HG03175 (cell line): ENCODE measurements around the gene IZUMO1.
"Not testable (repeated sequence)": the region's sequence is repeated elsewhere in the genome, so short reads cannot be mapped to it uniquely, and the experiment has no call there.

Source experiments
- ATAC-seq: cut with Tn5 transposase; IDR thresholded peaks from one replicate; pipeline ENCODE4 v1.9.1; 2021; ENCODE audit warnings: mild to moderate bottlenecking, moderate library complexity; ENCODE audit not compliant: unreplicated experiment

The IZUMO1 gene

DNA sequence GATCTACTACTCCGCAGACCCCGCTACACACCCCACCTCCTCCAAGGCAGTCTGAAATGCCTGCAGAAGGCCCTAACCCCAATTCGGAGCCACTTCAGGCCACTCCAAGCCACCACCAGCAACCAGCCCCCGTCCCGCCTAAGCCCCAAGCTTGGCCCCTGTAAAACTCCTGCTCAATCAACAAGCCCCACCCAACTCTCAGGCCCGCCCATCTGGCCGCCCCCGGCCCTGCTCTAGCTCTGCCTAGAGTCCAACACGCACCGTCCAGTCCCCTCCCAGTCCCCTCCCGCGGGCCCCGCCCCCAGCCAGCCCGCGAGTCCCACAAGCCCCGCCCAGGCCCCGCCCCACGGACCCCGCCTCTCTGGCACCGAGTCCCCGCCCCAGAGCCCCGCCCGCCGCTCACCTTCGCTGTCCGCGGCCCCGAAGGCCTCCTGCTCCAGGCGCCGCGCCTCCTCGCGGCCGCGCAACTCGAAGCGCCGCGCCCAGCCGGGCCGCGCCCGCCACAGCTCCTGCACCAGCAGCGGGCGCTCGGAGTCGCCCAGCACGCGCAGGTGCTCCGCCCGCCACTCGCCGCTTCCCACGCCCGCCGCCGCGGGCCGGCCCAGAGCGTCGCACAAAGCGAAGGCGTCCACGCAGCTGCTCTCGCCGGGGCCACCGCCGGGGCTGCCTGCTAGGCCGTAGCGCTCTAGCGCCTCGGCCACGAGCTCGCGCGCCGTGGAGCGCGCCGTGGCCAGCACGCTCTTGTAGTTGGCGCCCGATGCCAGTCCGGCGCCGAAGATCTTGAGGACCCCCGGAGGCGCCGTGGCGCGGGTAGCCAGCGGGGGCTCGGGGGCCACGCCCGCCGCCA, 7.9 kb downstream of the IZUMO1 start:
- ATAC-seq: peak; percentile 82

DNA sequence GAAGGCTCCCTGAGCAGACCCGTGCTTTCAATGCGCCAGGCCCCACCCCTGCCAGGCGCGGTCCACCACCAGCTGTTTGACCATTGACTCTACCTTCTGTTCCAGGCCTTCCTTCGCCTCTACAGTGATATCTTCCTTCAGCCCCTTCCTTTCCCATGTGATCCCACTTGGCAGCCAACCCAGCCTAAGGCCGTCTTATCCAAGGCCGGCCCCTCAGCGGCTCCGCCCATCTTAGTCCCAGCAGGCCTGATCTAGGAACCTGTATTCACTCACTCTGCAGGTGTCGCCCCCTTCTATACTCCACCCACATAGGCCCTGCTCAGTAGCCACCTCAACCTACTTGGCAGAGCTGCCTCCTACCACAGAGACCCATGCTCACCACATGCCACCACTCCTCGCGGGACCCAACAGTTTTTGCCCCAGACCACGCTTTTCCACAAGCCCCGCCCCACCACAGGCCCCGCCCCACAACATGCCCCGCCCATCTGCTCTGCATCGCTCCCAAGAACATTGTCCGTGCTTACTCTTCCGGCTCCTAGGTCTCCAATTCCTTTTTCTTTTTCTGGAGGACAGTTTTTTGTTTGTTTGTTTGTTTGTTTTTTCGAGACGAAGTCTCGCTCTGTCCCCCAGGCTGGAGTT, 9.2 kb downstream of the IZUMO1 start:
- no peak for ATAC-seq

DNA sequence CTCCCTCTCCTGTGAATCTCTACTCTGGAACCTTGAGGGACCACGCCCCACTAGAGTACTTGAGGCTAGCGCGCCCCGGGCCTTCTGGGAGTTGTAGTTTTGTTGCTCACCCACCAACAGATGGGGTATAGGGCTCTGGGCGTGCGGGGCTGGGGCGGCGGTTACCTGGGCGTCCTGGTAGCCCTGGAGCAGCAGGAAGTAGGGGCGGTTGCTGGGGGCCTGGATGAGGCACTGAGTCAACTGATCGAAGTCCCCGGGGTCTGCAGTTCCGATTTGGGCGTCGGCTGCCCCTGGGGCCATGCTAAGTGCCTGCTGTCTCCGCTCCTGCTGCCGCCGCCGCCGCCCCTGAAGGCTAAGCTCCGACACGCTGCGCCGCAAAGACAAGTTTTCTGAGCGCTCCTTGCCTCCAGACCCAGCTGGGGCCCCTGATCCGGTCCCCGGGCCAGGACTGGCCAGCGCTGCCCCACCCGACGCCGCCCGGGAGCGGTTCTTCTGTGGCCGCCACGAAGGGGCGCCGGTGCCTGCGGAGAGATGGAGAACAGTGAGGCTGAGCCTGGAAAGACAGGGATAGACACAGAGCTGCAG, 11.6 kb downstream of the IZUMO1 start:
- no peak for ATAC-seq

DNA sequence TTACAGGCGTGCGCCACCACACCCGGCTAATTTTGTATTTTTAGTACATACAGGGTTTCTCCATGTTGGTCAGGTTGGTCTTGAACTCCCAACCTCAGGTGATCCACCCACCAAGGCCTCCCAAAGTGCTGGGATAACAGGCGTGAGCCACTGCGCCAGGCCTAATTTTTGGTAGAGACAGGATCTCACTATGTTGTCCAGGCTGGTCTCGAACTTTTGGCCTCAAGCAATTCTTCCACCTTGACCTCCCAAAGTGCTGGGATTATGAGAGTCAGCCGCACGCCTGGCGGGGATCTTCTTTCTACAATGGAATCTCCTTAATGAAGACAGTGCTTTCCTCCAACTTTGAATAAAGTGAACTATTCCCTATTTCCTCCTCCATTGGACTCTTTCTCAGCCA, 12.1 kb downstream of the IZUMO1 start:
- no peak for ATAC-seq

DNA sequence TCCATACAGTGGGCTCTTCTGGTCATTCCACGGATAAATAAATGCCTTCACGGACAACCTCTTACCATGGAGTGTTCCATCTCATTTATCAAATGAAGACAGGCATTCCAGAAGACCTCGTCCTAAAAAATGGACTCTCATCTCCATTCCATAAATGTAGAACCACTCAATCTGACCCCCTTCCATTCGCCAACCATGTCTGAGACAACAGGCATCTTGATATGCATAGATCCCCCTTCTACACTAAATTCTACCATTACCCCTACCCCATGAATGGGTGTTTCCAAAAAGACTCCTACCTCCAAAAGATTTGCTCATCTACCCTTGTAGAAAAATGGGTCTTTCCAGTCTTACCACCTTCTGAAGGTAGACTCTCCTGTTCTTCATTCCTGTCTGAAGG, 15.3 kb downstream of the IZUMO1 start:
- no peak for ATAC-seq

DNA sequence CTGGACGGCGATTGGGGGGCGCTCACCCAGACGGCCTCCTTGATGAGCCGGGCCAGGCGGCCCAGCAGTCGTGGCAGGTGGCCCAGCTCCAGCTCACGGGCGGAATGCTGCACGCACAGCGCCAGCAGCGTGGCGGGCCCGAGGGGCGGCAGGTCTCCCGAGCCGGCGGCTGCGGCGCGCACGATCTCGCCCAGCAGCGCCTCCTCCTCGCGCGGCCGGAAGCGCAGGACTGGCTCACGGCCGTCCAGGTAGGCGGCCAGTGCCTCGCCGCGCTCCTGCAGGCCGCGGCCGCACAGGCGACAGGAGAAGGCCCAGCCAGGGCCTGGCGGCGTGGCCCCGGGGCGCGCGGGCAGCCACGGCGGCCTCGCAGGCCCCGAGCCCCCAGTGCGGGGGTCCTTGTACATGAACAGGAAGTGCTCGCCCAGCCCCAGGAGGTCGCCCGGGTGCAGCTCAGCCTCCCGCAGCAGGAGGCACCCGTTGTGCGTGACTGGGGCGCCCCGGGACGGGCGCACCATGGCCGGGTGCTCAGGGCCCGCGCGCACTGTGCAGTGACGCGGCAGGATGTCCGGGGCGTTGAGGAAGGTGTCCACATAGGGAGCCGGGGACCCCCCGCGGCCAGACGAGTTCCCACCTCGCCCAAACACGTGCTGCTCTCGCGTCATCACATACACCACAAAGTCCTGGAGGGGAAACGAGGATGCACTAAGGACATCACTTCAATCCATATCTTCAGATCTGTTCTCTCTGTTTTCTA, 17.6 kb downstream of the IZUMO1 start:
- ATAC-seq: no peak

DNA sequence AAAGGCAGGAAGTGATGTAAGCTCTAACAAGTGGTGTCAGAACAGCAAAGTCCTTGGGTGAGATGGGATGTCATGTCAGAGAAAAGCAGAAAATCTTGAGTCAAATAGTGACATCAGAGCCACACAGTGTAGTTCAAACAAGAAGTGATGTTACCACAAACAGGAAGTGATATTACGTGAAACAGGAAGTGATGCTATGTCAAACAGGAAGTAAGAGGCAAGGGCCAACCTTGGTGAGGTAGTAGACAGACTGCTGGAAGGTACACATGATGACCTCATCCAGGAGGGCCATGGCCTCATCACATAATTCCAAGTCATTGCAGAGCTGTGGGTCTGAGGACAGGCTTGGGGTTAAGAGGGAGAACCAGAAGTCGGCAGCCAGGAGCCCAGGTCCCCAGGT, 20.2 kb downstream of the IZUMO1 start:
- ATAC-seq: no peak

DNA sequence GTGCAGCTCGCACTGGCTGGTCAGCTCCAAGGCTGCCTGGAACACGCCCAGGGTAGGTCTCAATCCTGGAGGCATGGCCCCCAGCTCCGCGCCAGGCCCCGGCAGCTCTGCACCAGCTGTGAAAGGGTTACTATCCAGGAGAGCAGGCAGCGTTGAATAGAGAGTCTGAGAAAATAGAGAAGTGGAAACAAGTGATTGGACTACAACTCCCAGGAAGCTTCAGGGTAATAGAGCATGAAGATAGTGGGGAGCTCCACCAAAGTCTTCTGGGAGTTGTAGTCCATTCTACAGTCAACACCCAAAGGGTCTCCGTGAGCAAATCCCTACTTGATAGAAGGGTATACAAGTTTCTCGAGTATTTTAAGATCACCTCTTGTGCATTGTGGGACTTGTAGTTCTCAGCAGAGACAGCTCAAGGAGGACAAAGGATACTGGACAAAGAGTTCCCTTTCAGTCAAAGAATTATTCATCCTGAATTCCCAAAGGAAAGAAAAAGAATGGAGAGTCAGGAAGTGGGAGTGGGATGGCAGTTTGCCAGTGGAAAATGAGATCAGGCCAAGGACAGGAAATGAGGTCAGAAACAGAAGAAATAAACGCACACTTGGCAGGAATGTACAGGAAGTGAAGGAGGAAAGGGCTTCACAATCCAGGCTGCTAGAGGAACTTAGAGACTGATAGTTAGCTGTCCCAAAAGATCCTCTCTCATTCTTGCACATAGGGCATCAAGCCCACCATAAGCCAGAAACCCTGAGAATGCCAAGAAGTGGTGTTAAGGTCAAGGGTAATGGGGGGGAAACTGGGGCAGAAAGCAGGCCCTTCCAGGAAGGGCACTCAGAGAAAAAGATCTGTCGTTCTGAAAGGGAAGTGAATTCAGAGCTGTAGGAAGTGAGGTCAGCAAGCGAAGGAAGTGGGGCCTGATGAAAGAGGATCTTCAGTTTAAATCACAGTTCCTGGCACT, 21.6 kb downstream of the IZUMO1 start:
- no peak for ATAC-seq

DNA sequence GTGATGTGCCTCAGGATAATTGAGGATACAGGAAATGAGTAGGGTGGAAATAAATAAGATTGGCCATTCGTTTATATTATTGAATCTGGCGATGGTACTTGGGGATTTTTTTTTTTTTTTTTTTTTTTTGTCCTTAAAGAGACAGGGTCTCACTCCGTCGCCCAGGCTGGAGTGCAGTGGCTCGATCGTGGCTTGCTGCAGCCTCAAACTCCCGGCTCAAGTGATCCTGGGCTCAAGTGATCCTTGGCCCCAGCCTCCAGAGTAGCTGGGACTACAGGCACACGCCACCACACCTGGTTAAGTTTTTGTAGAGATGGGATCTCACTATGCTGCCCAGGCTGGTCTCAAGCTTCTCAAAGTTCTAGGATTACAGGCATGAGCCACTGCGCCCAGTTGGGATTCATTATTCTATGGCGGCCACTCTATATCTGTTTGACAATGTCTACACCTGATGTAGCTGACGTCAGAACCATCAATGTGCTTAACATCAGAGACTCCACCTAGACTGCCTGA, 24.5 kb downstream of the IZUMO1 start:
- ATAC-seq: no peak

DNA sequence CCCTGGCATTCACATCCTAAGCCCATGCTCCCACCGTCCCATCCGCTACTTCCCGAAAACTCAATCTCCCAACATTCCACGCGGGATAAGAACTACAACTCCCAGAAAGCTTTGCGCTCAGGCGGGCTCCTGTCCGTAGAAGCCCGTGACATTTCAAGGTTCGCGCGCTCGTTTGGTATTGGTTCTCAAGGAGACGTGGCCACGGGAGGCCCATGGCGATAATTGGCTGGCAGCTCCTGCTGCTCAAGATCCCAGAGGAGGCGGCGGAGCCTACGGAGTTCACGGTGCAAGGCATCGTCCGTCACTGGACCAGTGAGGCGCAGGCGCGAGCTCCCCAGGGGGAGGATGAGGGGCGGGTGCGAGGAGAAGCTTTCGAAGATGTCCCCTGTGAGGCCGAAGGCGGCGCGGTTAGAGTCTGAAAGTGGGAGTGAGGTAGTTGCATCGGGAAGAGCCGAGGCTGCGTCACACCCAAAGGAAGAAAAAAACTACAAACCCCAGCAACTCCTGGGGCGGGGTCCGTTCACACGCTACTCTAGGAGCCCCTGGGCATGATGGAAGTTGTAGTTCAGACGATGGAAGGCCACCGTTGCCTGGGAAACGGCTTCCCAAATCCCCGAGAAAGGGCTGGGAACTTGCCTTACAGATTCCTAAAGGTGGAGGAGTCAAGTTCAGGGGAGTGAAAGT, 26.0 kb downstream of the IZUMO1 start:
- peak; percentile 78 for ATAC-seq

DNA sequence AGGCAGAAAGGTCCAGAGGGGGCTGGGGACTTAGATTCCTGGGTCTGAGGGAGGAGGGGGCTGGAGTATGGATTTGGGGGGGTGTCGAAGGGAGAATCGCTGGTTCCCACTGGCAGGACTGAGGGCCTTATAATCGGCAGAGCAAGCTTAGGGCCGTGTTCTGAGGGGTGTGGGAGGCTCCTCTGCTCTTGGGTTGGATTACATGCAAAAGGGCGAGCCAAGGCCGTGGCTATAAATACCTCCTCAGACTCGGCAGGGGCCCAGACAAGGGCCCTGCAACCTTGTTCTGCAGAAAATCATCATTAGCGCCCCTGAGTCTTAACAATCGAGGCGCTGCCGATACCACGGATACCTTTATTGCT, 26.5 kb downstream of the IZUMO1 start:
- no peak for ATAC-seq

DNA sequence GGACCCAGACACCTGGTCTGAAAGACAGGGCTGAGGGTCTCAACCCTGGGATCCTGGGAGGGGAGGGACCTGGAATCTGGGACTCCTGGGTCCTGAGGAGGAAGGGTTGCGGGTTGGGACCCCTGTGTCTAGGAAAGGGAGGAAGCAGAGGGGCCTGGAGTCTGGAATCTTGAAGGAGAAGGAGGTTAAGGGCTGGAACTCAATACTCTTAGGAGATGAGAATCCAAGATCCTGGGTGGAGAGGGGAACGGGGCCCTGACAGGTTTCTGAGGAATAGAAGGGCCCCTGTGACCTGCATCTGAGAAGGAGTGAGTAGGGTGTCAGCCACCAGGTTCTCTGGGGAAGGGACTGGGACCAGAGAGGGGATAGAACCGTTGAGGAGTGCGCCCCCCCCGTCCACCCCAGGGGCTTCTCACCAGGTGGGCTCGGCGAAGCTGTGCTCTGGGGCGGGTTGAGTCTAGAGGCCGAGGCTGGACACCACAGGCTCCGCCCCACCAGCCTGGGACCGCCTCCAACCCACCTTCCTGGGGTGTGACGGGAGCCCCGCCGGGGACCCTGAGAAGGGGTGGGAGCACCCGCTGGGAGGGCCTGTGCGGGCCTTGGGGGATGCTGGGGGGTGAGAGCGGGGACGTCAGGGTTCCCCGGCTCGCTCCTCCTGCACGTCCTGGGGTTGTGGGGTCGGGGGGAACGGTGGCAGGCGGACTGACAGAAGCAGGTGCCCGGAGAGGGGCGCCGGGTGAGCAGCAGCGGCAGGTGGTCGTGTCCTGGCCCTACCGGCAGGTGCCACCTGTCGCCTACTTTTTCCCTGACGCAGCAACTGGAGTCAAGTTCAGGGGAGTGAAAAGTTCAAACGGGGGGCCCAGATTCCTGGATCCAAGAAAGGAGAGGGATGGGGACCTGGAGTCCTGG, 27.2 kb downstream of the IZUMO1 start, which contains the start of gene MAMSTR:
MAMSTR (minus strand) TSS at position 463 of the 909 bp plus-strand sequence. CDS start 694 bp downstream, outside the sequence.
- no peak for ATAC-seq

DNA sequence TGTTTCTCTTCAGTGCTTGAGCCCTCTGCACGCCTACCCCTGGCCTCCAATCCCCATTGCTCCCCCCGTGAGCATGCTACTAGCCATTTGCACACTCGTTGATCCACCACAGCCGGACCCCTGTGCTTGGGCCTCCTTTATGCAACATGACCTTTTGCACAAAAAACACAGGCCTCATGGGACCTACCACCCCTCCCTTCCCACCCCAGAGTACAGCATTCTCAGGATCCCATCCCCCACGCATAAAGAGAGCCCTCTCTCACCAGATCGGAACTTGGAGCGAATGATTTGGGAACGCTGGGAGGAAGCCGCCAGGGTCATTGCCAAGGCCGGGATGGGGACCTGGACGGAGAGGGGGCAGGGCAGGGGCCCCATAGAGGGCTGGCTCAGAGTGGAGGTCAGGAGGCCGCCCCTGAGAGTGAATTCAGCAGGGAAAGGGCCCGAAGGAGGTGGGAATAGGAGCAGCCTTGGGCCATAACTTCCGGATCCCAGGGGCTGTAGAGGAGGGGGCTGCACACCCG, 27.9 kb downstream of the IZUMO1 start:
- ATAC-seq: no peak

DNA sequence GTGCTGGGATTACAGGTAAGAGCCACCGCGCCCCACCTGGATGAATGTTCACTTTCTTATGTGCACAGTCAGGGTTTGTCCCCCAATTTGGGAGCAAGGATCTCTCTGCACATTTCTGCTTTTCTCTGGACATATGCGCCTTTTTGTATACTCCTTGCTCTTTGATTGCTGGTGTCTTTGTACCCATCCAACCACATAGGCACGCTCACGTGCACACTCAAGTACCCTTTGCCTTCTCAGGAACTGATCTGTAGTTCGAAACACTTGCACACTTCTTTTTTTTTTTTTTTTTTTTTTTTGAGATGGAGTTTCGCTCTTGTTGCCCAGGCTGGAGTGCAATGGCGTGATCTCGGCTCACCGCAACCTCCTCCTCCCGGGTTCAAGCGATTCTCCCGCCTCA, 28.6 kb downstream of the IZUMO1 start:
- not testable (repeated sequence) for ATAC-seq

DNA sequence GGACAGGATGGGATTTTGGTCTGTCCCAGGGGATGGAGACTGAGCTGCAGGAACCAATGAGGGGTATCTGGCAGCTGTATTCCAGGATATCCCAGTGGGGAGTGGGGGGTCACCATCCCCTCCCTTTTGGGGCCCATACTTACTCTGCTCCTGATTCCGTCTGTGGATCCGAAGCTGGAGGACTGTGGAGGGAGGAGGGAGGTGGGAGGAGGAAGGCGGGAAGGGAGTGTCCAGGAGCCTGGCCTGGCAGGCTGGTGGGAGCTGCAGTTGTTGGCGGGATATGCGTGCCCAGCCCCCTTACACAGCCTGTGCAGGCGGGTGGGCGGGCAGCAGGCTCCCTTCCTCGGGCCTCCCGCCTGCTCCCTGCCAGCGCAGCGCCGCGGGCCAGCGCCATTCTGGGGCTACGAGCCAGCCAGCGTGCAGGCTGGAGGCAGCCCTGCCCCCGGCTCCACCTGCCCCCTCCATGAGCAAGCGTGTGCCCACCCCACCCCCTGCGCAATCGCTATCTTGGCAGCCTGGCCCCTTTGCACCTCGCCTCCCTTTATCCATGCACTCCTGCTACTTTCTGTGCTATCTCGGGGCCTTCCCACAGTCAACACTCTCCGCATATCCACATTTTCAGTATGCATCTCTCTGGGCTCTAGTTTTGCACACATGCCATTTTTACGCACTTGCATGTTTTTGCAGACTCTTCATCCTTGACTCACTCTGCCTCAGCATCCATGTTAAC, 30.0 kb downstream of the IZUMO1 start:
- ATAC-seq: no peak

DNA sequence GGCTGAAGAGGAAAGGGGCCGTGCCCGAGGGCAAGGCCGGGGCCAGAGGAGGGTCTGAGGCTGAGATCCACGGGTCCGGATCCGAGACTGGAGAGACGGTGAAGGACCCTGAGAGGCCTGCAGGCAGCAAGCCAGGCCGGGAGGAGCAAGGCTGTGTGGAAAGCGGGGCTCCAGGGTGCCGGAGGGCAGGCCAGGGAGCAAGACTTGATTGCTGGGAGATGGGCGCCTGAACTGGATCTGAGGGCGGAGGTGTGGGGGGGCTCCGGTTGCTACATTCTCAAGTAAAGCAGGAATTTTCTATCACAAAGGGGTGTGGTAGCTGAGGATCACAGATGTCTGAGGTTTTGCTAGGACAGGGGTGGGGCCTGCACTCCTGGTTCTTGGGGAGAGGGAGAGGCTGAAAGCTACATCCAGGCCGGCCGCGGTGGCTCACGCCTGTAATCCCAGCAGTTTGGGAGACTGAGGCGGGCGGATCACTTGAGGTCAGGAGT, 31.0 kb downstream of the IZUMO1 start:
- ATAC-seq: no peak
